NCI-H146 (cell line): ENCODE results near the gene SORCS3.

Experiments used
- DNase-seq: peaks from one replicate; lab custom pipeline; 2025; lab: John Stamatoyannopoulos, UW

Gene SORCS3

DNA sequence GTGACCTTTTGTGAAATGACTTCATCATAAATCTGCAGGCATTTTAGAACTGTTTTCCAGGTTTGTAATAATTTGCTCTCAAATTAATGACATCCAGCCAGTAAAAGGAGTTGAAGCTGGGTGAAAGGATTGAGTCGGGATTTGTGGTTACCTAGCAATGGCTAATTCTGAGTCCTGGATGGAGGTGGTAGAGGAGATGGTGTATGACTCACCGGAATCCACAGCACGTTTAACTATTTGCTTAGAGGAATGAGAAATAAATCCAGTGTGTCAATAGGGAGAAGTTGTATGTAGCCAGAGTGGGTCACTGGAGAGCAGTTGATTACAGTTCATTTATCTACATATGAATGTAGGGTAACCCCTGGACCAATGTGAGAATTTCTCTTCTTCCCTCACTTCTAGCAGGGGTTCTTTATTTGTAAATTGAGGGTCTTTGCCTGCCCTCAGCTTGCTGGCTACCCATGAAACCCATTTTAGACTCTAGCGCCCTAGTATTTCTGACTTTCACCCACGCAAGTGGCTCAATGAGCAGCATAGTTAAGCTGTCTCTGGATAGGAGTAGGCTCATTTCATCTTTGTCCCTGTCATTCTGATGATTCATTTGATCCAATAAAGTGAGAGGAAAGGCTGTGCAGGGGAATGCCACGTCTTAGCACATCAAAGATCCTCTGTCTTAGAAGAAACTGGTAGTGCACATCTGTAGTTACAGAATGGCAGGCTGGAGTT lies 547.8 kb downstream of the SORCS3 start:
- peak; percentile 7 for DNase-seq

DNA sequence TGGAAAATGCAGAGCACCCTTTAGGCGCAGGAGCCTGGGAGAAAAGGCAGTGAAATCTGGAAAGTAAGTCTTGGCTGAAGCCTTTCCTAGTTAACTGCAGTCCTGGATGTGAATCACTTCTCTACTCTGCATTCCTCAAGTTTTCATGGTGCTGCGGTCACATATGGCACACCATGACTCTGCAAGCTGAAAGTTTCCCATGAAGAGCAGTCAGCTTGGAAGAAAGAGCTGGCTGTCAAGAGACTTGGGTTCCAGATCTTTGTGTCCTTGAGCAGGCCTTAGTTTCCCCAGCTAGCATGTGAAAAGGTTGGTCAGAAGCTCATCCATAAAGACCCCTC lies 548.3 kb downstream of the SORCS3 start:
- no peak for DNase-seq

DNA sequence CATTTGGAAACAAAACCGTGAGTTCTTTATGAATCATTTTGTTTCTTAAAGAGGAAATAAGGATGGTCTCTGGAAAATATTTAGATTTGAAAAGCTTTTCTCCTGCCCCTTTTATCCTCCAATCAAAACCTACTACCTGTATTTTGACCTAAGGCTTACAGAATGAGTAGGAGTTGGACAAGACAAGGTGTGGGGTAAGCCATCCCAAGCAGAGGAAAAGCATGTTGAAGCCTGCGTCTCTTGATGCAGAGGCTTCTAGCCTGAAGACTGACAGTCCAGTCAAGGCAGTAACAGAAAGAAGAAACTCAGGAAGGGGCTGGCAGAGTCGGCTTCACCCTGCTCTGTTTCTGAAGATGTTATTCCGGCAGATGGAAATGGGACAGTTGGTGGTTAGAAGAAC lies 551.1 kb downstream of the SORCS3 start:
- DNase-seq: no peak

DNA sequence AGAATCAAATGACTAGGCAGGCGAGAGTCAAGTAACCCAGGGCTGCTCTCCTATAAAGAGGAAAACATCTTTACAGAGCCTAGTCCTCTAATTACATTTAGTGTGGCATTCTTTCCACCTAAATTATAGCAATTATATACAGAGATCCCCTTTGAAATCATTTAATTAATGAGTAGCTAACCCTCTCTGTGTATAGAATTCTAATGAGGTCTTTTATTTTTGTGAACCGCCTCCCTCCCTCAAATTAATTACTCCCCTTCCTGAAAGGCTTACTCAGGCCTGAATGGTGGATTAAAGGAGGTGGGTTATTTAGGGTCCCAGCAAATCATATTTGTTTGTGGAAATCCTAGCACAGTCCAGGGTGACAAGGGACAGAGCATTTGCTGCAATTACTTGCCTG lies 551.8 kb downstream of the SORCS3 start:
- DNase-seq: no peak

DNA sequence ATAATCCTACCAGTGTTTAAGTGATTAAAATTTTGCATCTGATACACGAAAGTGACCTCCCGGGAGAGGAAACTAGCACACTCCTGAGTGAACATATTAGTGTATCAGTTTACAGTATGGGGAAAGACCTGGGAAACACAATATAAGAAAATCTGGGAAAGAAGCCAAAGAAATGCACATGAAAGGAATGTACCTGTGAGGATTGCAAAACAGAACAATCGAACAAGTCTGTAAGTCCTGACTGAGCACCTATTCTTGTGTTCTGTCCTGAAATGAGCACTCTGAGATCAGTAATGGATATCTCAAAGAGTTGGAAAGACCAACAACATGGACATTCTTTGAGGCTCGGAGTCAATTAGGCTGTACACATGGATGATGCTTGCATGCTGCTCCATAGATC lies 554.7 kb downstream of the SORCS3 start:
- no peak for DNase-seq

DNA sequence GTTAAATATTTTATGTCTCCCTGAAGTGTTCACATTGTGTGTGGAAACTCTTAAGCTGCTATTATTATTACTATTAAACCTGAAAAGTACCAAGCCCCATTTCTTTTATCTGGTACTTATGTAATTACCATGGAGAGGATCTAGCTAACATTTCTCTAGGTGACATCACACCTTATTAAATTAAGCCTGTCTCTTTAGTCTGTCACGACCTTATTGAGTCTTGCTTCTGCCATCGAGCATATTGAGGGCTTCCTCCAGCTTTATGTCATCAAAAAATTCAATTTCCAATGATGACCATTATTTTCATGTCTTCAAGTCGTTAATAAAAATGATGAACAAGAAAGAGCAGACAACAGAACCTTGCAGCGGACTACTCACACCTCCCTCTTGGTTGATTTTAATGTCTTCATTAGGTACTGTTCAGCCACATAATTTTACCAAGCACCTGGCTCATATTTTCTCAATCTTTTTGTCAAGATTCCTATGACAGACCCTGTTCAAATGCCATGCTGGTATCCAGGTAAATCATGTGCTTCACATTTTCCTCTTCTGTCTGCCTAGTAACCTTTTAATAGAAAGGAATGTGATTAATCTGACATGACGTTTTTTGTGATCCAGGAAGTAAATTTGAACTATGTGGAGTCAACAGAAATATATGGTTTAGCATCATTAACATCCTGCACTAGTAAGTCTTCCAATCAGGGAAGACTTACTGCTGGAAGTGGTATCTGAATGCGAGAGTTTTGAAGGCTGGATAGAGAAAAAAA lies 556.7 kb downstream of the SORCS3 start:
- no peak for DNase-seq

DNA sequence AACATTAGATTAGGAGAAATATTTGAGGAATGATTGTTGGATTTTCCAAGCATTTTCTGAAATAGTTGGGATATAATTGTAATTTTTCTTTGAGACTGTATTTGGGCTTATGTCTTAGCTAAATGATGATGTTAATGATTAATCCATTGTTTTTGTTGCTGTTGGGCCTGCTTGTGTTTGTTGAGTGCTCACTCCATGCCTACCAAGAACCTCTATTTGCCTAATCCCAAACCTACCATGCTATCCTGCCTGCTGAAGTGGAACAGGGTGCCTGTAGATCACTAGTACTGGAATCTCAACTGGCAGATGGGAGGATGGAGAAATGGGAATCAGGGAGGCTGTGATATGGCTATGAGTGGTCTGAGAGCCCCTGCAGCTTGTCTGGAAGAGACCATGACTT lies 565.5 kb downstream of the SORCS3 start:
- no peak for DNase-seq

DNA sequence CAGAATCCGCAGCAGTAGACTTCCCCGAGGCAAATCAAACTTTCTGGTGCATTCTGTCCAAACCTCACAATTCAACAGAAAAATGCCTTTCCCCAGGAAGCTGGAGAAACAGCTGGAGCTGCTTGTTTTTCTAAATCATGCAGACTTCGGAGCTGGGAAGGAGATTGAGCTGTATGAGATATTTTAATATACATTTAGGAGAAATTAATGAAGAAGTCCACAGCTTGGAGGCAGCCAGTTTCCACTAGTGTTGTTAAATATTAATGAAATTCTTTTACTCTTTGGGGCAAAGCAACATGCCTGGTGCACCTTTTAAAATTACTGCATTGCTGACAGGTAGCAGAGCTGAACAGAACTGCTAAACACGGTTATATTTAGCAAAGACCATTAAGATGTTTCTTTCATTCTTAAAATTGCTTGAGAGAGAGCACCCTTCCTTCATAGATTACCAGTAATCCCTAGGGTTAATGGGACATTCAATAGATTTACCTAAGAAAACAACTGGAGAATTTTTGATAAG lies 566.4 kb downstream of the SORCS3 start:
- no peak for DNase-seq

DNA sequence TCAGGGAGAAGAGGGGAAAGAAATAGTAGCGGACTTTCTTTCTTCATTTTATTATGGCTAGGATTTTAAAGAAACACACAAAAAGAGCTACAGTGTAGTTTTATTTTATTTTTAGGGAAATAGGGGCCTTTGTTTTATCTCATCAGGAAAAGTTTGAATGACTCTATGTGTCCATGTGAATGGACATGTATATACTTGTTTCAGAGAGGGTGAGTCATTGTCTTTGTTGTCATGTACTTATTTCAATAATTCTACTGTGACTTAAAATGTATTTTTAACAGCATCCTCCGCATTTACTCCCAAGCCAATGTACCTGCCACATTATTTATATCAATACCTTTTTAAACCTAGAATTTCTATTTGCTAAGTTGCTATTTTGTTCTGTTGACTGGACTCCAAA lies 569.5 kb downstream of the SORCS3 start:
- no peak for DNase-seq

DNA sequence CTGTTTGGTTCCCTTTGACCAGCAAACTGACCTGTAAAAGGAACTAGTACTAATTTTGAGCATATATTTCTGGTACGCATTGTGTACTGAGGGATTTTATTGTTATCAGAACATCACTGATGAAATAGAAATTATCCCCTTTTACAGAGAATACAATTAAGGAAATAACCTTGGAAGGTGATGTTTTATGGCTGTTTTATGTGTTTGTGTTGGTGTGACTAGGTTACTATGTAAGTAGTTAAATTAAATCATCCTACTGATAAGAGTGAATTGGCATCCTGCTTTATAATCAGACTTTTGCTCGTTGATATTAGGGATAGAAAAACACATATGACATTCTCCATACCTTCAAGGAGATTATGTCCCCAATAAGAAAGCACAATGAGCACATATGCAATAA lies 596.6 kb downstream of the SORCS3 start:
- DNase-seq: no peak

DNA sequence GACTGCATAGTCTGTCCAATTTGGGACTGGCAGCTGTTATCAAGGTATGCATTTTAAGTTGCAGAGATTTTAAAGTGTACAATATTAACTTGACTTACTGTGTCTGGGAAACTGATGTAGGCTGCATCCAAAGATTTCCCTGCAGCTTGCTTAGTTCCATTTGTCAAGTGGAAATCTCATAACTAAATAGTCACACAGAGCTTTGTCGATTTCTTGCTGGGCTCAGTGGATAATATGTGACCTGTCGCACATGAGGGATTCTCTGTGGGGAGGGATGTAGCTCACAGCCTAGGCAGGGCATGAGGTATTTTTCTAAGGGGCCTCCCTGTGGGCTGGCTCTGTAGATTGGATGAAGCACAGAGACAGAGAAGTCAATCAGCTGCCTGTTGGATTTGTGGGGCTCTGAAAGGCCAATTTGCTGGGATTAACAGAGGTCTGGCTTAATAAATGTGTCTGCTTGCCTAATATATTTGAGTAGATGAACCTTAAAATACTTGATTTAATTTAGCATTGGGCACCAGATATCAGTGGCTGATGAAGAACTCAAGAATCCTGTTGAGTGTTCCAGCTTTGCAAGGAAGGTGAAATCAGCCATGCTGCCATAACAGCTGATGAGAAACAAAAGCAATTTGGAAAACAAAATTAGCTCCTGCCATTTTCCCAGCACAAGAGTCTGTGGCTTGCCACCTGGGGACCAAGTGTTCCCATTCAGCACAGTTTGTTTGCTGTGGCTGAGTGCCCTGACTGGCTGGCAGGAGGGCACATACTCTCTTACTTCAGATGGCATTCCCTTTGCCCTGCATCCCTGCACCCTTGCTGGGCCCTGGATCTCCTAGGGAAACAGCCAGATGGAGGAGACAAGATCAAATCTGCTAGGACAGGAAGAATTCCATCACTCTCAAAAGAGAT lies 598.5 kb downstream of the SORCS3 start:
- no peak for DNase-seq

DNA sequence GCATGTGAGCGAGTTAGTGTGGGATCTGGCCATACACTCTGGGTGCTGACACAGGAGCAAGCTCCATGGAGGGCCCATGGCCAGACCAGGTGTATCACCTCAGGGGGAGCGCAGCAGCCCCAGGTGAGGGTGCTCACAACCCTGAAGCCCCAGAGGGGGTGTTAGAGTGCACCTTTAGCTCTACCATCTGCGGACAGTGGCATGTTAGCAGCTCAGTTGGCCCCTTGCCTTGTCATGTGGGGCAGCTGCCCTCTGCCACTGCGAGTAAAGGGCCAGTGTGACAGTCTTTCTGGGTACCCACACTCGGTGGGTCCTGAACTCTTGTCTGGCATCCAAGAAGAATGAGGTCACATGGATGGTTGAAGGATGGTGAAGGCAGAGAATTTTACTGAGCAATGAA lies 600.2 kb downstream of the SORCS3 start:
- no peak for DNase-seq

DNA sequence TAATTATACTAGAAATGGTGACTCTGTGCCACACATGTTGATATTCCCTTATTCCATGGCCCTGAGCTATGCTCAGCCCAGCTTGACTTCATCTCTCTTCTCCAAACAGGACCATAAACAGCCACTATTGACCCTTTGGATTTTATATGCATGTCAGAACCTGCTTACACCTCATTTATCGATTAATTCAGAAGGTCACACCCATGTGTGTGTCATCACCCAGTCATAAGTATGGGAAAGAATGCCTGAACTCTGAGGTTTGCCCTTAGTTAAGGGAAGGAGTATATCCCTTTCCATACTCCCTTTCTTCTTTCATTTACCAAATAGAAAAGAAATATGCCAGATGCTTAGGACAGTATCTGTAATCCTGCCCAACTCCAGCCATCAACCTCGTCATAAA lies 602.3 kb downstream of the SORCS3 start:
- peak; percentile 33 for DNase-seq

DNA sequence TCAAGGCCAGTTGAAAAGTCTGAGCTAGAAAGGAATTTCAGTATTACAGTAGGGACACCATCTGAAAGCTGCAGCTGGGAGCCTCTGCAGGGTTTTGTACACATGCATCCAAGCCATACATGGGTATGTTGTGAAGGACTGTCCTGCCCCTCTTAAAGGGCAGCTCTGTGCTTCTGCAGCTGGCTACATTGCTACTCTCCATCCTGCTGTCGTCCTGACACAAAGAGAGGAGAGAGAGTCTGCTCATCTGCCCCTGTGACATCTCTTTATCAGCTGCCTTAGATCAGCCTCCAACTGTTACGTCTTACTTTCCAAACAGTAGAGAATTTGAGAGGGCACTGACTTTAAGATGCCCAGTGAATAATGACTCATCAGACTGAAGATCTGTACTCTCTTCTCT lies 602.7 kb downstream of the SORCS3 start:
- DNase-seq: no peak

DNA sequence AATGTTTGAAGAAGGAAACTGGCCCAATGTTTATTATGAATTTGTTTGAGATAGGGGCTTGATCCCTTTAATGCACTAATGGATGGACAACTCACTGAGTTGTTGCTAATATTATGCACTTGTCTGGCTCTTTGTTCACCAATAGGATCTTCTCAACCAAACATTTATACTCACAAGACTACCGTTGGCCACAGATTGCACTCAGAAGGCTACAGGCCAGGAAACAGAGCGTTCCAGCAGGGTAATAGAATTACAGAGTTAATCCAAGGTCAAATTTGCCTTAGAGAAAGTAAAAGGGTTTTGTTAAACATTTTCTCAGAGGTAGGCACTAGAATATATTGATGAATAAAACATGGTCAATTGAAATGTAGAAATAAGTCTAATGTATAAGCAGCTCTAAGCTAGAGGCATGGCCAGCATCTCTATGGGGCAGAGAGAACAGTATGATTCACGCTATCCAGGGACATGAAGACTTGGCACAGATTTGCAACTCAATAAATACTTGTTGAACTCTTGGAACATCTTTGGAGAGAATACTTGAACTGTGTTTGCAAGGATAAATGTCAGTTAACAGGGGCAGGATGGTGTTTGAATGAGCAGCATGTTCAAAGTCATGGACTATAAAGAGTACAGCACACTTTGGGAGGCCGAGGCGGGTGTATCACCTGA lies 606.9 kb downstream of the SORCS3 start:
- no peak for DNase-seq

DNA sequence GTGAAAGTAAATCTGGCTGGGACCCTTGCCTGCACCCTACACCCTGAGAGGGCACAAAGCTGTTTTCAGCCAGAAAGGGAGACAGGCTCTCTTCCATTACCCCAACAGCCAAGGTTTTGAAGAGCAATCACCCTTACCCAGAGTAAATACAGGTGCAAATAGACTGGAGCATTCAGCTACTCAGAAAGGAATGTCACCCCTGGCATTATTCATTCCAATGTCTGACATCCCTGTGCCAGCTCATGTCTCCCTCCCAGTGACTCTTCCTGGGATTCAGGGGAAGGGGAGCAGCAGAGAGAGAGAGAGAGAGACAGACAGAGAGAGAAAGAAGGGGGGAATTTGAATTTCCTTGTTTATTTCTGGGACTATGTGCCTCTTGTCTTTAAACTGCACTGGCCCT lies 611.8 kb downstream of the SORCS3 start:
- DNase-seq: peak; percentile 36

DNA sequence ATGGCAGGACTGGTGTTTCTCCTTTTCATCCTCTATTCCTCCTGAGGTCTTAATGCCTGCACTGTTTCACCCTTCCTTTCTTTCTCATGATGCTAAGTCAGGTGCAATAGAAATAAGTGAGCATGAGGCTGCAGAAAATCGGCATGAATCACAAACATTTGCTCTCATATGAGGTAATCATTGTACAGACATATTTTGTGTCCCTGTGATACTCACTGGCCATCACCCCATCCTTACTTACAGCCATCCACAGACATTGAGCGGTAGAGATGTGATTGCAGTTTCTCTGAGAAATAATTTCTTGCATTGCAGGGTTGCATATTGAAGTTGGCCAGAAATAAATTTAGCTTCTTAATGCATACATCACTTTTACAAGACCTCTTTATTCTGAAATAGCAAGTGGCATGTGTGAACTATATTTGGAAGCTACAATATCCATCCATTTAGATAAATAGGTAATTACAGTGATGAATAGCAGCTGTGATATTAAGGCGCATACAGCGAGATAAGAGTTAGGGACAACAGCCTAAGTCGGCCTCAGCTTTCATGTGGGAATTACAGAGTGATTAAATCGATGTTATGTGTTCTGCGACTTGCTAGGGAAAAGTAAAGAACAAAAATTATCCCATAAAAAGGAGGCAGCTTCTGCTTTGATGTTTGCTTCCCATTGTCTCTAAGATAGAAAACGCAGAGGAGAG lies 612.6 kb downstream of the SORCS3 start:
- DNase-seq: peak; percentile 27

DNA sequence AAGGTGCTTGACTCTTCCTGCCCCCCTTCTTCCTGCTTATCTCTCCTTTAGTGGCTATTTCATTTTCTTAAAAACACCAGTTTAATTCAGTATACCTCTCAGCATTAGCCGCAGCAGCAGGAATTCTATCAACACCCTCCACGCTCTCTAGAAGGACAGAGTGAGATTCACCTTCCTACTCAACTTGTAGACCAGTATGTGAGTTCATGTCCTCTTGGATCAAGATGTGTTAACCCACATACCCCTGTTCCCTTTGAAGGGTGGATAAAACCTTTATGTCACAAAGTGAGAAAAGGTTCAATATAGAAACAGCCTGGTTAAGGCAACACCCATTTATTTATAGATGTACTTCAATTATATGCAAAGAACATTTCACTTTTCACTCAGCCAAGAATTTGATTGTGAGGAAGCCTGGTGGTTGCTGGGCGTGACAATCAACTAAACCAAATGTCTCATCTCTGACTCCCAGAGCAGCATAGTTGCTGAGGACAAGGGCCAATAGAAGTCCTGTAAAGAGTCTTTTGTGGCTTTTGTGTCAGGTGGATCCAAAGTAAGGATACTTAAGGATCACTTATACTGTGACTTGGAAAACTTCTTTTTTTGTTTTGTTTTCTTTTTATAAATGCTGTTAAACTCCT lies 617.1 kb downstream of the SORCS3 start:
- DNase-seq: no peak

DNA sequence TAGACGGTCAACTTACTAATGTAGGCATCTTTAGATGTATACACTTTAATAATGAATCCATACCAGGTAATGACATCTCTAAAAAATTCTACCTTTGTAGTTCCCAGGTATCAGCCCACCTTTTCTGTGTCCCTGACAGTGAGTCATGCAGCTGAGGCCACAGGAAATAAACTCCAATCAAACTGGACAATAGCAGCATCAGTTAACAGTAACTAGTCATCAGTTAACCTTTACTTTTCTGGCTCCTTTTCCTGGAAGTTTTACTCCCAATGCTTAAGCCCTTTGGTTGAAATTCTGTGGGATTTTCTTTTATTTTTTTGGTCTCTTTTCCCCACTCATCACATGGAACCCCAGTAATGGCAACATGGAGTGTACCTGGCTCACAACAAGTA lies 617.6 kb downstream of the SORCS3 start:
- no peak for DNase-seq

DNA sequence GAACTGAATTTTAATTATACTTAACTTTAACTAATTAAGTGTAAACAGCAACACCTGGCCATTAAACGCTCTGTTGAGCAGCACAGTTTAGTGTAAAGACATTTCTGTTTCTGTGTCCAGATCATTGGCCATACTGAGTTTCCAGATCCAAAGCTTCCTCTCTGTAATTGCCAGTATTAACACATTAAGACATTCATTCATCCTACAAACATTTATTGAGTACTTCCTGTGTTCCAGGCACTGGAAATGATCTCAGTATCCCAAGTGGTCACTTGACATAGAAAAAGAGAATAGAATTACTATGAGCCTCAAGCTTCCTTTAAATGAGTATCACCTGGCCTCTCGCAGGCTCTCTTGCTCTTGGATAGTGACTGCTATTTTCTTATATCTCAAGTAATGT lies 618.1 kb downstream of the SORCS3 start:
- DNase-seq: no peak

DNA sequence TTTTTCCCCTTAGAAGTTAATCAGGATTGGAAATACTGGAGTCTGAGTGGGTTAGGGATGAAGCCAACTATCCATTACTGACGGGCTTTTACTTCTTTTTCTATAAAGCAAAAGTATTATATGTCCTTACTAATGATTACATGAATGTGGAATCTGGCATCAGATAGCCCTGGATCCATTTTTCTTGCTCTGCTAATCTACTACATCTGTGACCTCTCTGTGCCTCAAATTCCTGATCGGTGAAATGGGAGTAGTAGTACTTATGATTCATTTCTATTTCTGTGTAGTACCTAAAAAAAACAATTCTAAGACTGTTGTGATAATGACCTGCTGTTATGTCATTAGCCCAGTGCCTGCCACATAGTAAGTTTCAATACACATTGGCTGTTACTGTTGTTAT lies 621.6 kb downstream of the SORCS3 start:
- DNase-seq: no peak
